ENCODE measurements around the gene XKR8. TPM values are rescaled to one million over a fixed set of nuclear protein-coding genes. Genes with fewer than 3 reads are reported as not detected.

The XKR8 gene
- total RNA-seq, 1 donor from 2014 or later: 5.1 TPM

GRCh38 chr1:27937524-27937836 is 22.3 kb upstream of the XKR8 start:
- H3K4me3 Mint-ChIP-seq: no peak overlapping the region
- H3K4me1 Mint-ChIP-seq: peaks cover 17% of the 10 kb centered on the region
- peaks cover 18% of the 10 kb centered on the region for H3K27me3 Mint-ChIP-seq
- DNase-seq: no peak
- ATAC-seq (ENCODE audit: low read depth): no peak
- TF ChIP-seq CTCF (IDR thresholded peaks at IDR 0.05): no peak
- POLR2A ChIA-PET: no interaction called here
- no peak overlapping the region for H3K27ac Mint-ChIP-seq
- no peaks in the 10 kb centered on the region for H3K36me3 Mint-ChIP-seq (ENCODE audit: low read depth)
- H3K9me3 Mint-ChIP-seq: no peaks in the 10 kb centered on the region
- intact Hi-C loops (cut with micrococcal nuclease): no loop called here
- CTCF ChIA-PET: no interaction called here

GRCh38 chr1:27938488-27938887 is 21.3 kb upstream of the XKR8 start:
- ChIA-PET CTCF (interaction anchor here (1.1 kb wide), 1 partner anchor 33 kb away, joined by 3 read pairs; no protein-coding TSS in a partner anchor), POLR2A (no interaction called here)
- TF ChIP-seq CTCF (IDR thresholded peaks at IDR 0.05): no peak
- H3K27me3 Mint-ChIP-seq: peaks cover 16% of the 10 kb centered on the region
- H3K4me1 Mint-ChIP-seq: peaks cover 16% of the 10 kb centered on the region
- intact Hi-C loops (cut with micrococcal nuclease): no loop called here
- H3K9me3 Mint-ChIP-seq: no peaks in the 10 kb centered on the region
- H3K27ac Mint-ChIP-seq: no peak overlapping the region
- H3K36me3 Mint-ChIP-seq (ENCODE audit: low read depth): no peaks in the 10 kb centered on the region
- H3K4me3 Mint-ChIP-seq: no peak overlapping the region
- ATAC-seq (ENCODE audit: low read depth): no peak
- no peak for DNase-seq

- H3K27ac Mint-ChIP-seq: no peak overlapping the region
- no peak for DNase-seq
- peaks cover 6% of the 10 kb centered on the region for H3K4me1 Mint-ChIP-seq
- no peak overlapping the region for H3K4me3 Mint-ChIP-seq
- no peaks in the 10 kb centered on the region for H3K36me3 Mint-ChIP-seq (ENCODE audit: low read depth)
- ChIA-PET CTCF (interaction anchor here (0.7 to 1.4 kb wide), 6 partner anchors 8 to 287 kb away, joined by 3 to 6 read pairs (median 4); no protein-coding TSS in a partner anchor), POLR2A (interaction anchor here (0.6 kb wide), 1 partner anchor 41 kb away, joined by 4 read pairs; no protein-coding TSS in a partner anchor)
- H3K9me3 Mint-ChIP-seq: no peaks in the 10 kb centered on the region
- TF ChIP-seq CTCF (IDR thresholded peaks at IDR 0.05): no peak
- peaks cover 7% of the 10 kb centered on the region for H3K27me3 Mint-ChIP-seq
- intact Hi-C loops (cut with micrococcal nuclease): loop anchor here (1.0 kb wide), 1 partner anchor 39 kb away; no protein-coding TSS in a partner anchor
- ATAC-seq (ENCODE audit: low read depth): peak; percentile 83
These were observed 19.5 kb upstream of the XKR8 start for GRCh38 chr1:27940297-27940696.

- H3K27ac Mint-ChIP-seq: no peak overlapping the region
- H3K4me3 Mint-ChIP-seq: no peak overlapping the region
- peaks cover under 1% of the 10 kb centered on the region for H3K27me3 Mint-ChIP-seq
- DNase-seq (no peak), ATAC-seq (ENCODE audit: low read depth) (no peak)
- no peaks in the 10 kb centered on the region for H3K9me3 Mint-ChIP-seq
- no peaks in the 10 kb centered on the region for H3K36me3 Mint-ChIP-seq (ENCODE audit: low read depth)
- H3K4me1 Mint-ChIP-seq: peaks cover 3% of the 10 kb centered on the region
- intact Hi-C loops (cut with micrococcal nuclease): loop anchor here (1.0 kb wide), 1 partner anchor 38 kb away; no protein-coding TSS in a partner anchor
- ChIA-PET CTCF (interaction anchor here (0.7 to 1.4 kb wide), 6 partner anchors 9 to 287 kb away, joined by 3 to 6 read pairs (median 4); no protein-coding TSS in a partner anchor), POLR2A (interaction anchor here (0.6 kb wide), 1 partner anchor 41 kb away, joined by 4 read pairs; no protein-coding TSS in a partner anchor)
- no peak for TF ChIP-seq CTCF (IDR thresholded peaks at IDR 0.05)
These were observed 18.8 kb upstream of the XKR8 start for GRCh38 chr1:27940870-27941560.

GRCh38 chr1:27941671-27942540 is 17.9 kb upstream of the XKR8 start:
- TF ChIP-seq CTCF (IDR thresholded peaks at IDR 0.05): no peak
- intact Hi-C loops (cut with micrococcal nuclease): no loop called here
- ChIA-PET POLR2A (no interaction called here), CTCF (no interaction called here)
- no peak for DNase-seq
- Mint-ChIP-seq H3K9me3 (no peaks in the 10 kb centered on the region), H3K4me3 (no peak overlapping the region), H3K27ac (no peak overlapping the region), H3K4me1 (peaks cover 3% of the 10 kb centered on the region), H3K27me3 (no peaks in the 10 kb centered on the region), H3K36me3 (ENCODE audit: low read depth) (no peaks in the 10 kb centered on the region)
- ATAC-seq (ENCODE audit: low read depth): no peak

All from activated B cell treated with CpG ODN at 0.5 μM for 24 hours (primary cell).